DOHH2 (cell line): ENCODE data around the gene PC.
A peak's percentile ranks its signal among the peaks of the same experiment; 100 is the strongest.

Experiments
- H3F3A ChIP-seq: fragments of 200-600 bp; sonication (generic), shearing (Covaris generic); 2 replicates; pipeline ENCODE4 v1.6.0; 2016; ENCODE audit warnings: antibody characterized with exemption, mild to moderate bottlenecking; ENCODE audit not compliant: control insufficient read depth, insufficient read depth
- H3K27ac ChIP-seq: fragments of 200-600 bp; sonication (generic); 2 replicates; pipeline ENCODE4 v1.5.1; 2014; ENCODE audit warnings: low read depth, mild to moderate bottlenecking, low read length, moderate library complexity
- H3K27me3 ChIP-seq: fragments of 200-600 bp; sonication (generic); 2 replicates; pipeline ENCODE4 v1.6.1; 2014; ENCODE audit warnings: mild to moderate bottlenecking, low read length, mixed read lengths; ENCODE audit not compliant: control insufficient read depth
- H3K36me3 ChIP-seq: fragments of 200-600 bp; sonication (generic); 2 replicates; pipeline ENCODE4 v1.6.1; 2014; ENCODE audit warnings: mild to moderate bottlenecking, low read length, moderate library complexity, mixed read lengths; ENCODE audit not compliant: control insufficient read depth
- H3K4me1 ChIP-seq: fragments of 200-600 bp; sonication (generic); 2 replicates; pipeline ENCODE4 v1.6.1; 2014; ENCODE audit warnings: mild to moderate bottlenecking, low read length, mixed read lengths; ENCODE audit not compliant: control insufficient read depth
- H3K4me2 ChIP-seq: fragments of 200-600 bp; sonication (generic); 2 replicates; pipeline ENCODE4 v1.6.0; 2014; ENCODE audit warnings: mild to moderate bottlenecking, low read length, moderate library complexity
- H3K4me3 ChIP-seq: fragments of 200-600 bp; sonication (generic); 2 replicates; pipeline ENCODE4 v1.5.1; 2014; ENCODE audit warnings: mild to moderate bottlenecking, low read length, mixed read lengths
- H3K79me2 ChIP-seq: fragments of 200-600 bp; sonication (generic); 2 replicates; pipeline ENCODE4 v1.6.1; 2014; ENCODE audit warnings: mild to moderate bottlenecking, low read length, mixed read lengths; ENCODE audit not compliant: control insufficient read depth
- H3K9me2 ChIP-seq: fragments of 200-600 bp; sonication (generic); replicated peaks from 2 replicates; pipeline ENCODE4 v1.6.1; 2014; ENCODE audit warnings: mild to moderate bottlenecking, low read length, mixed read lengths; ENCODE audit not compliant: control insufficient read depth
- H3K9me3 ChIP-seq: fragments of 200-600 bp; sonication (generic); 2 replicates; pipeline ENCODE4 v1.6.1; 2014; ENCODE audit warnings: antibody characterized with exemption, low read length, mixed read lengths; ENCODE audit not compliant: control insufficient read depth, insufficient read depth
- H4K20me1 ChIP-seq: fragments of 200-600 bp; sonication (generic); 2 replicates; pipeline ENCODE4 v1.6.0; 2014; ENCODE audit warnings: low read depth, mild to moderate bottlenecking, antibody characterized with exemption, low read length, moderate library complexity; ENCODE audit not compliant: control insufficient read depth, insufficient read depth
- CTCF ChIP-seq: fragments of 200-600 bp; sonication (generic); IDR thresholded peaks from one replicate; pipeline ENCODE4 v1.5.1; 2014; ENCODE audit warnings: antibody characterized with exemption, mild to moderate bottlenecking, low read depth, low read length; ENCODE audit not compliant: poor library complexity, severe bottlenecking
- EZH2phosphoT487 ChIP-seq: fragments of 200-600 bp; sonication (generic); IDR thresholded peaks from 2 replicates; pipeline ENCODE4 v1.6.1; 2017; ENCODE audit warnings: borderline replicate concordance, mild to moderate bottlenecking, antibody characterized with exemption, low read length, moderate library complexity, mixed read lengths

PC gene

DNA sequence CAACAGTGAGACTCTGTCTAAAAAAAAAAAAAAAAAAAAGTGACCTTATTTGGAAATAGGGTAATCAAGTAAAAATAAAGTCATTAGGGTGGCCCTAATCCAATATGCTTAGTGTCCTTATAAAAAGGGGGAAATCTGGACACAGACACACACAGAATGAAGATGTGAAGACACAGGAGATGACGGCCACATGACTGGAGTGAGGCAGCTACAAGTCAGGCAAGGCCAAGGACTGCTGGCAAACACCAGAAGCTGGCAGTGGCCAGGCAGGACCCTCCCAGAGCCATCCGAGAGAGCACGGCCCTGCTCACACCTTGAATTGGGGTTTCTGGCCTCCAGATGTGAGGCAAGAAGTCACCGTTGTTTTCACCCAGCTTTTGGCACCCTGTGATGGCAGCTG is 72.7 kb downstream of the PC start:
- Histone ChIP-seq H3K27ac (no peak overlapping the region), H3F3A (no peaks in the 10 kb centered on the region), H3K9me3 (no peaks in the 10 kb centered on the region), H3K4me3 (no peak overlapping the region), H3K4me1 (peaks cover 3% of the 10 kb centered on the region; the same call in 1 of the 2 replicates), H3K36me3 (no peaks in the 10 kb centered on the region), H3K79me2 (no peaks in the 10 kb centered on the region), H3K9me2 (no peaks in the 10 kb centered on the region), H3K27me3 (peaks cover 7% of the 10 kb centered on the region), H3K4me2 (no peak overlapping the region), H4K20me1 (no peaks in the 10 kb centered on the region)
- TF ChIP-seq CTCF: no peak
- TF ChIP-seq EZH2phosphoT487: no peak

GRCh38 chr11:66884443-66884842 is 73.7 kb downstream of the PC start:
- TF ChIP-seq EZH2phosphoT487 (no peak), CTCF (no peak)
- Histone ChIP-seq H3K4me3 (no peak overlapping the region), H3F3A (no peaks in the 10 kb centered on the region), H3K27me3 (peaks cover 14% of the 10 kb centered on the region), H4K20me1 (no peaks in the 10 kb centered on the region), H3K27ac (no peak overlapping the region), H3K4me1 (no peaks in the 10 kb centered on the region), H3K9me3 (no peaks in the 10 kb centered on the region), H3K4me2 (no peak overlapping the region), H3K9me2 (no peaks in the 10 kb centered on the region), H3K79me2 (no peaks in the 10 kb centered on the region), H3K36me3 (no peaks in the 10 kb centered on the region)

DNA sequence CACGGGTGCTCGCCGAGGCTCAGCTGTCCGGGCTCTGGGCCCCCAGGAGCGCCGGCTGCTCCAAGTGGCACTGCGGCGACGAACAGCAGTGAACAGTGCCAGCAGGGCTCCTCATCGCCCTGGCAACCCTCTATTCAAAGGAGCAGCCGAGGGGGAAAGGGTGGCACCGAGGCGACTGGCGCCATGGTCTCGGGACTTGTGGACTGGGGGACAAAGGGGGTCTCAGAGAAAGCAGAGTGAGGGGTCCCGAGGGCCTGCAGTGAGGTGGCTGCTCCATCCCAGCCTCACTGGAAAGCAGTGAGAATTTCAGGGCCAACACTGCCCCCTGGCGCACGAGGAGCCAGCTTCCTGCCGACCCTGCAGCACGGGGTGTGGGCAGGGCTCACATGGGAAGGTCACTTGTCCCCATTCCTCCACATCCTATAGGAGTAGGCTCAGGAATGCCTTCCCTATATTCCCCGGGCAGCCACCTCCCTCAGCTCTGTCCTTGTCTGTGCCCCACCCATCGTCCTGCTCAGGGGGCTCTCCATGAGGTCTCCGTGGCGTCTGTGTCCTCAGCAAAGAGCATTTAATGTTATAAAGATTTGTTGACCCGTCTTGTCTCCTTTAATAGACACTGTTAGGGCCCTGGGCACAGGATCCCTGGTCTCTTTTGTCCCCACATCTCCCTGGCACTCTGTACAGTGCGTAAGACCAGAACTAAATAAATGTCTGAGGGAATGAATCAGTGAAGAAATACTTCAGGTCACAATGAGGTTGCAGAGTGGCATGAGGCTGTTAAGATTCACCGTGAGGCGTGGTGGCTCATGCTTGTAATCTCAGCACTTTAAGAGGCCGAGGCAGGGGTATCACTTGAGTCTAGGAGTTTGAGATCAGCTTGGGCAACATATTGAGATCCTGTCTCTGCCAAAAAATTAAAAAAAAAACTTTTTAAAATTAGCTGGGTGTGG is 74.9 kb downstream of the PC start:
- Histone ChIP-seq H3K4me2 (no peak overlapping the region), H3K27me3 (peaks cover 14% of the 10 kb centered on the region), H3F3A (no peaks in the 10 kb centered on the region), H3K79me2 (no peaks in the 10 kb centered on the region), H4K20me1 (no peaks in the 10 kb centered on the region), H3K4me1 (no peaks in the 10 kb centered on the region), H3K4me3 (no peak overlapping the region), H3K36me3 (no peaks in the 10 kb centered on the region), H3K27ac (no peak overlapping the region), H3K9me2 (no peaks in the 10 kb centered on the region), H3K9me3 (no peaks in the 10 kb centered on the region)
- TF ChIP-seq EZH2phosphoT487 (no peak), CTCF (peak; percentile 89)
